Left ventricle myocardium inferior (tissue), 1 donor: ENCODE measurements around the gene EIF5A. TPM values are rescaled to one million over a fixed set of nuclear protein-coding genes. Genes with fewer than 3 reads are reported as not detected.

ENCODE experiments used
- DNase-seq: peaks from one replicate; pipeline ENCODE4 v3.0.0-alpha.2; 2020
- H3K27ac ChIP-seq: fragments of 200-600 bp; replicated peaks from 2 replicates; pipeline ENCODE4 v1.8.0; 2021
- H3K27me3 ChIP-seq: fragments of 200-600 bp; 2 replicates; pipeline ENCODE4 v1.8.0; 2021; ENCODE audit warnings: low read depth
- H3K36me3 ChIP-seq: fragments of 200-600 bp; 2 replicates; pipeline ENCODE4 v1.8.0; 2021
- H3K4me1 ChIP-seq: fragments of 200-600 bp; 2 replicates; pipeline ENCODE4 v1.8.0; 2021
- H3K4me3 ChIP-seq: fragments of 200-600 bp; 2 replicates; pipeline ENCODE4 v1.8.0; 2021; ENCODE audit warnings: mild to moderate bottlenecking, moderate library complexity
- H3K9me3 ChIP-seq: fragments of 200-600 bp; replicated peaks from 2 replicates; pipeline ENCODE4 v1.8.0; 2021
- intact Hi-C: fragments of 100-400 bp; cut with micrococcal nuclease; formaldehyde crosslinking; loops from one replicate; pipeline ENCODE4 v1.11.0; 2022
- total RNA-seq: library from RNA; stranded (reverse); fragmentation: NEBNext Ultra II Directional; extraction: Animal tissue kit (Norgen Biotek cat#: 25700); gene quantifications from one replicate; pipeline ENCODE4 v1.2.1, GENCODE V29; 2021
- TF ChIP-seq, protein P1 (sequence below): fragments of 200-600 bp; IDR thresholded peaks from 2 replicates; pipeline ENCODE4 v1.8.0; 2021; ENCODE audit warnings: antibody characterized with exemption, mild to moderate bottlenecking, borderline replicate concordance
- donor health status: DM: no; HTN: yes; CAD: no; lungs with severe emphysema.

The EIF5A gene
- total RNA-seq, 1 donor from 2014 or later: 250 TPM

DNA sequence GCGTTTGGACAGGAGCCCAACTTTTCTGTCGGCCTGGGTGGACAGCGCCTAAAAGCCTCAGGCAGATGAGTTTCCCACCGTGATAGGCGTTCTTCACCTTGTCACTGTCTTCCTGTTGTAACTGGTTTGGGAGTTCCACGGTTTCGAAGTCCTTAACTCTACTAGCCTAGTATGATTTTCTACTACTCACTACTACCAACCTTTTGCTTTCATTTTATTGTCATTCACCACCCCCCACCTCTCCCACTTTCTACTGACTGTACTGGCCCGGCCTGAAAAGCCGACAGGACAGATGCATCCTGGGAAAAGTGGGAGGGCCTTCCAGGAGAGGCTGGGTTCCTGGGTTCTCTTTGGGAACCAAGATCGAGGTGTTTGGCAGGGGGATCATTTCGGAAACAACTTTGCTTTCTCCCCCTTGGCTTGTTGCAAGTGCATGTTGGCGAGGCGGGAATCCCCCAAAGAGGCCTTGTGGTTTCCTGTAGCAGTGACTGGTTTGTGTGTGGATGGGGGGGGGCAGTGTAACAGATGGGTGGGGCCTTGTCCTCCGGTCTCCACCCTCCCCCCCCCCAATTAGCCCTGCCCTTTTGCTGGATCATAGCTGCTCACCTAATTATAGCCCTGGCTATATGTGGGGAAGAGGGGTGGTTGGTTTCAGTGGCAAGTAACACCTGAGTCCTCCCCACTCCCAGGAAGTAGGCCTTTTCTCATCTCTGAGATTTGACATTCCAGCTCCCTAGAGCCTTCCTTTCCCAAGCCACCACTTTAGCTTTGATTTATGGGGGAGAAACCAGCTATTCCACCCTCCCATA, 1.4 kb downstream of the EIF5A start:
- peaks cover 46% of the 10 kb centered on the region for H3K36me3 ChIP-seq
- no peaks in the 10 kb centered on the region for H3K9me3 ChIP-seq
- H3K4me1 ChIP-seq: peaks cover 68% of the 10 kb centered on the region
- H3K4me3 ChIP-seq: peak overlapping the region; percentile 97
- peak; percentile 63 for DNase-seq
- intact Hi-C loops: no loop called here
- peak overlapping the region; percentile 99 for H3K27ac ChIP-seq
- H3K27me3 ChIP-seq: no peaks in the 10 kb centered on the region
- TF ChIP-seq, protein P1, sequence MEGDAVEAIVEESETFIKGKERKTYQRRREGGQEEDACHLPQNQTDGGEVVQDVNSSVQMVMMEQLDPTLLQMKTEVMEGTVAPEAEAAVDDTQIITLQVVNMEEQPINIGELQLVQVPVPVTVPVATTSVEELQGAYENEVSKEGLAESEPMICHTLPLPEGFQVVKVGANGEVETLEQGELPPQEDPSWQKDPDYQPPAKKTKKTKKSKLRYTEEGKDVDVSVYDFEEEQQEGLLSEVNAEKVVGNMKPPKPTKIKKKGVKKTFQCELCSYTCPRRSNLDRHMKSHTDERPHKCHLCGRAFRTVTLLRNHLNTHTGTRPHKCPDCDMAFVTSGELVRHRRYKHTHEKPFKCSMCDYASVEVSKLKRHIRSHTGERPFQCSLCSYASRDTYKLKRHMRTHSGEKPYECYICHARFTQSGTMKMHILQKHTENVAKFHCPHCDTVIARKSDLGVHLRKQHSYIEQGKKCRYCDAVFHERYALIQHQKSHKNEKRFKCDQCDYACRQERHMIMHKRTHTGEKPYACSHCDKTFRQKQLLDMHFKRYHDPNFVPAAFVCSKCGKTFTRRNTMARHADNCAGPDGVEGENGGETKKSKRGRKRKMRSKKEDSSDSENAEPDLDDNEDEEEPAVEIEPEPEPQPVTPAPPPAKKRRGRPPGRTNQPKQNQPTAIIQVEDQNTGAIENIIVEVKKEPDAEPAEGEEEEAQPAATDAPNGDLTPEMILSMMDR: no peak

DNA sequence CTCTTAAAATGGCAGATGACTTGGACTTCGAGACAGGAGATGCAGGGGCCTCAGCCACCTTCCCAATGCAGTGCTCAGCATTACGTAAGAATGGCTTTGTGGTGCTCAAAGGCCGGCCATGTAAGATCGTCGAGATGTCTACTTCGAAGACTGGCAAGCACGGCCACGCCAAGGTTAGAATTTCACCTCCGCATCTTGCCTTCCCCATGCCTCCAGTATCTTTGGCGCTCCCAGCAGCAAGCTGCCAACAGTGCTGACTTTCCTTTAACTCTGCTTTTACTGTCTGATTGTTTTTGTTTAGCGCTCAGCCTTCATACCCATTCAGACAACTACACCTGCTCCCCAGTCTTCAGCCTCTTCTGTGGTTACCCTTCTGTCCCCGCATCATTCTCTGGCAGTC, 2.2 kb downstream of the EIF5A start:
- H3K4me3 ChIP-seq: peak overlapping the region; percentile 97
- no peaks in the 10 kb centered on the region for H3K9me3 ChIP-seq
- no peaks in the 10 kb centered on the region for H3K27me3 ChIP-seq
- intact Hi-C loops: no loop called here
- peaks cover 76% of the 10 kb centered on the region for H3K4me1 ChIP-seq
- H3K27ac ChIP-seq: peak overlapping the region; percentile 99
- TF ChIP-seq, protein P1: no peak
- DNase-seq: no peak
- peaks cover 50% of the 10 kb centered on the region for H3K36me3 ChIP-seq

DNA sequence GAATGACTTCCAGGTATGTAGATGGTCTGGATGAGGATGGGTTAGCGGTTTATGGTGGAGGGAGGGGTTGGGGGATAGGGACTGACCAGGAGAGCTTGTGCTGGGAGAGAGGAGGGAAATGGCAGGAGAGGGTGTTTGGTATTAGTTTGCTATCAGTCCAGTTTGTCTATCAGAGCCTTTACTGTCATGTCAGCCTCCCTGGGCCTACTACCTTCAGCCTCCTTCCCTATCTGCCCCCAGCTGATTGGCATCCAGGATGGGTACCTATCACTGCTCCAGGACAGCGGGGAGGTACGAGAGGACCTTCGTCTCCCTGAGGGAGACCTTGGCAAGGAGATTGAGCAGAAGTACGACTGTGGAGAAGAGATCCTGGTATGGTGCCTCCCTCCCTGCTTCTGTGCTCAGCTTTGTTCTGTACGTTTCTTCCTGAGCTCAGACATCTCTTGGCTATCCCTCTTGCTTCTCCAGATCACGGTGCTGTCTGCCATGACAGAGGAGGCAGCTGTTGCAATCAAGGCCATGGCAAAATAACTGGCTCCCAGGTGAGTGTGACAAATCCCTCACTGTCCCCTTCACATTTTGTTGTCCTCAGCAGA, 3.8 kb downstream of the EIF5A start:
- DNase-seq: no peak
- no peaks in the 10 kb centered on the region for H3K27me3 ChIP-seq
- intact Hi-C loops: no loop called here
- no peak overlapping the region for H3K4me3 ChIP-seq
- H3K36me3 ChIP-seq: peaks cover 54% of the 10 kb centered on the region
- TF ChIP-seq, protein P1: no peak
- H3K4me1 ChIP-seq: peaks cover 88% of the 10 kb centered on the region
- no peaks in the 10 kb centered on the region for H3K9me3 ChIP-seq
- no peak overlapping the region for H3K27ac ChIP-seq

DNA sequence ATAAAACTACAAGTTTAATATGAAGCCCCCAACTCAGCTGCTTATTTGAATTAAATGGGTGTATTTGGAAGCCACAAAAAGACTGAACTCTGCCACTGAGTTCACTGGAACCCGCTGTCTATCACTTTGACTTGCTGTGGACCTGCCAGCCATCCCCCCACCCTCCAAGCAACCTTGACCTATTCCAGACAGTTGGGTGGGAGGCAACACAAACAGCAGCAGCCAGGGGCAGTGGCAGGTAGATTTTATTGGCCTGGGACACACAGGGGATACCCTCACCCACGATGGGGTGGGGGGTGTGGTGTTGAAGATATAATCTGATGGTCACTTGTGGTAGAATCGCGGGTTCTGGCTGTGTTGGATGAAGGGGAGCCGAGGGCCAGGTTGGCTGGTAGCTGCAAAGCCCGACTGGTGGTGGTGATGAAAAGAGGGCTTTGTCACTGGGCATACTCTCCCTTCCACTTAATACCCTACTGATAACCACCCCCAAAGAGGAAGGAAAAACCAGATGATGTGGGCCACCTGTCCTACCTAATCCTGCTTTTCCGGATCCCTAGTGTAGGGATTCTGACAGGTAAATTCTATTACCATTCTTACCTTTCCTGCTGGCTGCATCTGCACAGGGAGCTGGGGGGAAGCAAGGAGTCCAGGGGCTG, 5.1 kb downstream of the EIF5A start:
- Histone ChIP-seq H3K9me3 (no peaks in the 10 kb centered on the region), H3K27me3 (no peaks in the 10 kb centered on the region), H3K27ac (peak overlapping the region; percentile 43), H3K4me1 (peaks cover 85% of the 10 kb centered on the region), H3K4me3 (peak overlapping the region; percentile 23), H3K36me3 (peaks cover 67% of the 10 kb centered on the region)
- TF ChIP-seq, protein P1: no peak
- intact Hi-C loops: no loop called here
- DNase-seq: no peak

DNA sequence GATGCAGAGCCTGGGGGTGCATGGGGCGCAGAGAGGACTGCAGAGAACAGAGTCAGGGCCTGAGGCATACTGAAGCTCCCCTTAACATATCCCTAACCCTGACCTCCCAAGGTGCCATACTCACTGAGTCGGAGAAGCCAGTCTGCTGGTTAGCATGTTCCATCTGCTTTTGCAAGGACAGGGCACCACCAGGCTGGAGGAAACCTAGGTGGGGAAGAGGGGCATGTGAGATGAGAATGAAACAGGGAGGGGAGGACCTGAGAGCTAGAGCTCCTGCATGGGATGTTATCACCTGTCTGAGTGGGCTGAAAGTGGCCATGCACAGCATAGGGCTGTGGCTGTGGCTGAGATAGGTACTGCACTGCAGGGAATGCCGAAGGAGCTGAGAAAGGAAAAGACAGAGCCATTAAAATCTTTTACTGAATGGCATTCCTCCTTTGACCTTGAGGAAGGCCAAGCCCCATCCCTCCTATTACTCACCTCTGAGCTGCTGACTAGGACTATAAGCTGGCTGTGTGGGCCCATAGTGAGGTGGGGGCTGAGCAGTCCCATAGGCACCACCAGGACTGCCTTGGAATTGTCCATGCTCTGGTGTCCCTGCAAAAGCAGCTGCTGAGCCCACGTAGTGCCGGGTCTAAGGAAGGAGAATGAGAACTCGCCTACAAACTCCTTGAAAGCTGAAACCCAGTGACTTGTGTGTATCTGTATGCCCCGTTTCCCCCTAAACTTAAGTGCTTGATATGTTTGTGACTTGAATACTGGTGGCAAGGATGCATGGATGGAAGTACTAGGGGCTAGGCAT, 5.9 kb downstream of the EIF5A start:
- intact Hi-C loops: no loop called here
- Histone ChIP-seq H3K36me3 (peaks cover 75% of the 10 kb centered on the region), H3K9me3 (no peaks in the 10 kb centered on the region), H3K4me3 (peak overlapping the region; percentile 84), H3K4me1 (peaks cover 78% of the 10 kb centered on the region), H3K27ac (peak overlapping the region; percentile 43), H3K27me3 (no peaks in the 10 kb centered on the region)
- TF ChIP-seq, protein P1: no peak
- DNase-seq: no peak
